Measurements from ENCODE around the gene DENR.
"Not testable (repeated sequence)": the region's sequence is repeated elsewhere in the genome, so short reads cannot be mapped to it uniquely, and the experiment has no call there.

DENR gene

GRCh38 chr12:122749569-122750332 lies 2.9 kb upstream of the DENR start:
- Histone ChIP-seq H3K4me1 (ENCODE audit: insufficient read depth, poor library complexity, severe bottlenecking) (peaks cover 14% of the 10 kb centered on the region), H3K27me3 (ENCODE audit: insufficient read depth, poor library complexity, severe bottlenecking) (no peaks in the 10 kb centered on the region), H3K9me3 (ENCODE audit: severe bottlenecking) (no peaks in the 10 kb centered on the region), H3K4me3 (ENCODE audit: severe bottlenecking) (no peak overlapping the region), H3K36me3 (ENCODE audit: low read depth) (peaks cover 12% of the 10 kb centered on the region), H3K27ac (ENCODE audit: poor library complexity, severe bottlenecking) (no peak overlapping the region)
- DNase-seq (ENCODE audit: low spot score) (no peak), ATAC-seq (ENCODE audit: low read depth) (no peak)
- no peak for TF ChIP-seq CTCF (IDR thresholded peaks at IDR 0.05; ENCODE audit: poor library complexity, severe bottlenecking)

GRCh38 chr12:122750781-122751515 lies 1.7 kb upstream of the DENR start:
- H3K4me3 ChIP-seq (ENCODE audit: severe bottlenecking); H3K27me3 ChIP-seq (ENCODE audit: insufficient read depth, poor library complexity, severe bottlenecking); DNase-seq (ENCODE audit: low spot score); ATAC-seq (ENCODE audit: low read depth); H3K9me3 ChIP-seq (ENCODE audit: severe bottlenecking): not testable (repeated sequence)
- Histone ChIP-seq H3K27ac (ENCODE audit: poor library complexity, severe bottlenecking) (peak overlapping the region; percentile 65), H3K4me1 (ENCODE audit: insufficient read depth, poor library complexity, severe bottlenecking) (peaks cover 14% of the 10 kb centered on the region), H3K36me3 (ENCODE audit: low read depth) (peaks cover 24% of the 10 kb centered on the region)

GRCh38 chr12:122753319-122753650 lies 661 bp downstream of the DENR start:
- Histone ChIP-seq H3K27me3 (ENCODE audit: insufficient read depth, poor library complexity, severe bottlenecking) (no peaks in the 10 kb centered on the region), H3K9me3 (ENCODE audit: severe bottlenecking) (no peaks in the 10 kb centered on the region), H3K4me3 (ENCODE audit: severe bottlenecking) (peak overlapping the region; percentile 72), H3K36me3 (ENCODE audit: low read depth) (peaks cover 47% of the 10 kb centered on the region), H3K27ac (ENCODE audit: poor library complexity, severe bottlenecking) (peak overlapping the region; percentile 65), H3K4me1 (ENCODE audit: insufficient read depth, poor library complexity, severe bottlenecking) (peaks cover 14% of the 10 kb centered on the region)
- ATAC-seq (ENCODE audit: low read depth) (no peak), DNase-seq (ENCODE audit: low spot score) (no peak)
- no peak for TF ChIP-seq CTCF (IDR thresholded peaks at IDR 0.05; ENCODE audit: poor library complexity, severe bottlenecking)

GRCh38 chr12:122754790-122755189 lies 2.2 kb downstream of the DENR start:
- DNase-seq (ENCODE audit: low spot score) = no peak
- Histone ChIP-seq H3K9me3 (ENCODE audit: severe bottlenecking) (no peaks in the 10 kb centered on the region), H3K4me3 (ENCODE audit: severe bottlenecking) (no peak overlapping the region), H3K27ac (ENCODE audit: poor library complexity, severe bottlenecking) (no peak overlapping the region), H3K4me1 (ENCODE audit: insufficient read depth, poor library complexity, severe bottlenecking) (peaks cover 14% of the 10 kb centered on the region), H3K27me3 (ENCODE audit: insufficient read depth, poor library complexity, severe bottlenecking) (no peaks in the 10 kb centered on the region), H3K36me3 (ENCODE audit: low read depth) (peaks cover 62% of the 10 kb centered on the region)
- no peak for TF ChIP-seq CTCF (IDR thresholded peaks at IDR 0.05; ENCODE audit: poor library complexity, severe bottlenecking)
- no peak for ATAC-seq (ENCODE audit: low read depth)

GRCh38 chr12:122757568-122757967 lies 4.9 kb downstream of the DENR start:
- peaks cover 87% of the 10 kb centered on the region for H3K36me3 ChIP-seq (ENCODE audit: low read depth)
- no peak for TF ChIP-seq CTCF (IDR thresholded peaks at IDR 0.05; ENCODE audit: poor library complexity, severe bottlenecking)
- H3K27ac ChIP-seq (ENCODE audit: poor library complexity, severe bottlenecking) = no peak overlapping the region
- no peaks in the 10 kb centered on the region for H3K27me3 ChIP-seq (ENCODE audit: insufficient read depth, poor library complexity, severe bottlenecking)
- no peak overlapping the region for H3K4me3 ChIP-seq (ENCODE audit: severe bottlenecking)
- ATAC-seq (ENCODE audit: low read depth) (no peak), DNase-seq (ENCODE audit: low spot score) (no peak)
- H3K4me1 ChIP-seq (ENCODE audit: insufficient read depth, poor library complexity, severe bottlenecking) = peaks cover 8% of the 10 kb centered on the region
- H3K9me3 ChIP-seq (ENCODE audit: severe bottlenecking) = no peaks in the 10 kb centered on the region

All from RWPE2 (cell line).